ENCODE results near the gene PRG3.
"Not testable (repeated sequence)": the region's sequence is repeated elsewhere in the genome, so short reads cannot be mapped to it uniquely, and the experiment has no call there.

PRG3 gene

DNA sequence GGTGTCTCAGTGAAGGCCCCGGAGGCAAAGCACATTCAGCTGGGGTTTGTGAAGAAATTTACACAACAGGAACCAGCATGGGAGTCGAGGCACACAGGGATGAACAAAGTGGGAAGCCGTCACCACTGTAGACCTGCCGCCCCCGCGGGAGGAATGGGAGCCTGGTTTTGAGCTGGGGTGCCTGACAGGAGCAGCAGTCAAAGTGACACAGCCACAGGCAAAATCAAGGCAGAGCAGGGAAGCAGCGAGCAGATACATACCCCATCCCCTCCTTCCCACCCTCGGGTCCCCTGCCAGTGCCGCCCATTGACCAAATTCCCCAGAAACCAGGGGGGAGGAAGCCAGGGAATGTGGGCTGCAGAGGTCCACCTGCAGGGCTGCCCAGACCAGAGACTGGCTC, 22.0 kb downstream of the PRG3 start:
- DNase-seq = no peak

GRCh38 chr11:57358543-57358961, 22.4 kb downstream of the PRG3 start:
- DNase-seq = no peak

- DNase-seq = no peak
Observed at GRCh38 chr11:57357856-57358255, 23.1 kb downstream of the PRG3 start.

DNA sequence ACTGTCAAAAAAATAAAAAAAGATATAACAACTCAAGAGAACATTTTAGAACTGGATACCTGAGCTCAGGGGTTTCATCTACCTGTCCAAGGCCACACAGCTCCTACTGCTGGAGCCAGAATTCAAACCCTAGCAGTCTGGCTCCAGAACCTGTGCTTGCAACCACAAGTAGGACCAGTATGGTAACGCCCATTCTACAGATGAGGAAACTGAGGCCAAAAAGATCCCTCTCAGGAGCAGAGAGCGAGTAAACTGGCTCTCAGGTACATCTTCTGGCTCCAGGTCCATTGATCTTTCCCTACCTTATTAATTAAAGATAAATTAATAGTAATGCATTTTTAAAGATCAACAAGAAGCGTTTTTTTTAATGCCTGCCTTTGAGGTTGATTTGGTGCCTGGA, 23.6 kb downstream of the PRG3 start:
- no peak for DNase-seq

DNA sequence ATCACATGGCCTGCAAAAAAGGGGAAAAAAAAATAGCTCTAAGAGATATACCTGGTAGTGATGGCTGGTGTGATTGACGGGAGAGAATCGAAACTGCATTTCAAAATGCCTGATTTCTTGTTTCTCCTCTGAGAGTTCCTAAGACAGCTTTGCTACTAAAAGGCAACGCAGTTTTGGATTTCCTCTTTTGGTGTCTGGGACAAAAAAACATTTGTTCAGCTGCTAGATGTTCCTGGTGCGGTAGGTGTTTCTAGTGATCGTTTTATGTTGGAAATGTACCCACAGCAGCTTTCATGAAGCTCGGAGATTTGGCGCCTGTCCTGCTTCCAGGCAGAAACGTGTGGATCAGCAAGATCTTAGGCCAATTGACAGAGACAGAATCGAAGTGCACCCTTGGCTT, 24.7 kb downstream of the PRG3 start:
- no peak for DNase-seq

- DNase-seq = no peak
Observed at GRCh38 chr11:57354699-57355098, 26.3 kb downstream of the PRG3 start.

GRCh38 chr11:57353852-57354251, 27.1 kb downstream of the PRG3 start:
- no peak for DNase-seq

DNA sequence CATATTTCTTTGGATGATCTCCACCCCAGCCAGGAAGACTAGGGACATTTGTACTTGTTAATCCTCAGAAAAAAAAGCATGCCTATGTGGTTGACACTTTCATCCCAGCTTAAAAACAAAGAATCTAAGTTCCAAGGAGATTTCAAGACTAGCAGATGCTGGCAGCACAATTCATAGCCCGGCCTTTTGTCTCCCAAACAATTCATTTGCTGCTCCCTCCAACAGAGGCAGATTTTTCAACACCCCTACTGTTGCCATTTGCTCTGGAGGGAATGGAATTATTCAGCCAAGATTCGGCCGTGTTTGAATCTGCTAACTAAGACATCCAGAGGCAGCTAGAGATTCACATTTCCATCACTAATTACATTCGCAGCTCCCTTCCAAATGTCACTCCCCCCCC, 27.5 kb downstream of the PRG3 start:
- DNase-seq = no peak

DNA sequence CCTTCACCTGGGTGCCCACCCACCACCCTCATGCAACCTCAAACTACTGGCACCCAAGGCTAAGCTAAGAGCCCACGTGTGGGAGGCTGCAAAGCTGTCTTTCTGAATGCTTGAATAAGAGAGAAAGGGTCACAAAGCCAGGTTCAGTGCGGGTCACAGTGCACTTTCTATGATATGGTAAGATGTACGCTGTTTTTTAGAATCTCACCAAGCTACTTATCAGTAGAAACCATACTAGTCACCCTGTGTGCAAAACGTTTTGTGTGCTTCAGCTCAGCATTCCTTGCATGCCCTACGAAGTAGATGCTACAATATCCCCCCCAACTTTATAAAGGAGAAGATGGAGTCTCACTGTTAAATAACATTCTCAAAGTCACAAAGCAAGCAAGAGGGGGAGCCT, 27.9 kb downstream of the PRG3 start:
- no peak for DNase-seq

DNA sequence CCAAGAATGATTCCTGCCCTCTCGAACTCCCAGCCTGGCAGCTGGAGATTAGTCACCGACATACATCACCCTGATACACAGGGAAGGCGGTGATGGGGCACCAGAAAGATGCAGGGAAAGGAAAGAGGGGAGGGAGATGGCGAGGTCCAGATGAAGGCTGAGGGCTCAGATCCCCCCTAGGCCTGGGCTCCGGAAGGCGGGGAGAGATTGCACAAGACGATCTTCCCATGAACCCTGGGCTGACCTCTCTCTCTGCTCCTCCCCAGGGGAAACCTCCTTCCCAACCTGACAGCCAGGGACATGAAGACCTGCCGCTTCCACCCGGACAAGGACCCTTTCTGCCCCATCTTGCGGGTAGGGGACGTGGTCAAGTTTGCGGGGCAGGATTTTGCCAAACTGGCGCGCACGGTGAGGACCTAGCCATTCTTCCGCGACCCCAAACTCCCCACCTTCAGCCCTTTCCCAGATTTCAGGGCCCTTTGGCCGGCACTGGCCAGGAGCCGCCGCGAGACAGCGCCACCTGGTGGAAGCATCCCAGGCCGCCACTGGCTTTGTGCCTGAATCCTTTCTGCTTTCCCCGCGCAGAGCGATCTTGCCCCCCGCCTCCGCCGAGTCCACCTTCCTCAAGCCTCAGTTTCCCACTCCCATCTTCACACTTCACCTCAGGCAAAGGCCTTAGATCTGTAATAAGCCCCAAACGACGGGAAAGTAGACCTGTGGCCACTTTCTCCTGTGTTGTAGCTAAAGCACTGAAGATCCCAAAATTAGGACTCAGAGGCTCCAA, 31.3 kb downstream of the PRG3 start:
- DNase-seq = peak; percentile 46 to 63

DNA sequence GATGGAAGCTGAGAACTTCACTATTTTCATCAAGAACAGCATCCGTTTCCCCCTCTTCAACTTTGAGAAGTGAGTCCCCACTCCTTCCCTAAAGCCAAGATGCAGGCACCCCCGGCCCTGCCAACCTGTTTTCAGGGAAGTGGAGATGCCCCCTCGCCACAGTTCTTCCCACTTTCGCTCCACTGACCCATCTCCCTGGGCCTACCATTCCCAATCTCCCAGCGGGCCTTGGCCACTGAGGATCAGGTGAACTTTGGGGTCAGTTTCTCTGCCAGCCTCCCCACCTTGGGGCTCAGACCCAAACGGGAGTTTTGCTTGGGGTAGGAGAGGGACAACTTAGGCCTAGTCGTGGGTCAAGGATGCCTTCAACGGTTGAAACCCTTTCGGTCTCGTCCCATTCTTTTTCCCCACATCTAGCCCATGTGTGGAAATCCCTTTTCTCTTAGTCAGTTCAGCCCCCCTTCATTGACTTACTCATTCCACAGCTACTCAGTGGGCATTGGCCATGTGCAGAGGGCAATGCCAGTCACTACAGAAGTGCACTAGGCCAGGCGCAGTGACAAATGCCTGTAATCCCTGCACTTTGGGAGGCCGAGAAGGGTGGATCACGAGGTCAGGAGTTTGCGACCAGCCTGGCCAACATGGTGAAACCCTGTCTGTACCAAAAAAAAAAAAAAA, 32.2 kb downstream of the PRG3 start:
- no peak for DNase-seq

DNA sequence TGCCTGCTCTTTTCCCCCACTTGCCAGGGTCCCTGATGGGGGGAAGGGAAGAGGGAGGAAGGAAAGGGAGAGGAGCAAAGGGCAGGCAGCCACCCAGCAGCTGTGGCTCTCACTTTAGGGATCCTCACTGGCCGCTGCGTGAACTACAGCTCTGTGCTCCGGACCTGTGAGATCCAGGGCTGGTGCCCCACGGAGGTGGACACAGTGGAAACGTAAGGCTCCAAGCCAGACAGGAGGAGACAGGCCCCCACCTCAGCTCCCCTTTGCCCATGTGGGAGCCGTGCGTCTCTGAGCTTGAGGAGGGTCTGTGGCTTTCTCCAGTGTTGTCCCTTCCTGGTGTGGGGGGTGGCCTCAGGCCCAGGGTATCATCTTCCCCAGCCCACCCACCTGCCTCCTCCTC, 32.9 kb downstream of the PRG3 start:
- DNase-seq = no peak

DNA sequence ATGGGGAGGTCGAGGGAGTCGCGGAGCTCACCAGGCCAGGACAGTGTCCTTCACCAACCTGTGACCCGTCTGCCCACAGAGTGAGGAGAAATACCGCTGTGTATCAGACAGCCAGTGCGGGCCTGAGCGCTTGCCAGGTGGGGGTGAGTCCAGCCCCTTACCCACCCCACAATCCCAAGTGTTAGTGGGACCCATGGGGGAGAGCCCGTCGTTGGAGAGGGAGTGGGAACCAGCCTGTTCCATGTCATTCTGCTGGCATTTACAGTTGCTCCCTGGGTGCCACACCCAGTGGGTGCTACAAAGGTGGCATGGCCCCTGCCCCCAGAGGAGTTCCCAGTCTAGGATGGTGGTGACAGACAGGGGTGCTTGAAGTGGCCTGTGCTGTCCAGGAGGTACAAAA, 33.6 kb downstream of the PRG3 start:
- no peak for DNase-seq

DNA sequence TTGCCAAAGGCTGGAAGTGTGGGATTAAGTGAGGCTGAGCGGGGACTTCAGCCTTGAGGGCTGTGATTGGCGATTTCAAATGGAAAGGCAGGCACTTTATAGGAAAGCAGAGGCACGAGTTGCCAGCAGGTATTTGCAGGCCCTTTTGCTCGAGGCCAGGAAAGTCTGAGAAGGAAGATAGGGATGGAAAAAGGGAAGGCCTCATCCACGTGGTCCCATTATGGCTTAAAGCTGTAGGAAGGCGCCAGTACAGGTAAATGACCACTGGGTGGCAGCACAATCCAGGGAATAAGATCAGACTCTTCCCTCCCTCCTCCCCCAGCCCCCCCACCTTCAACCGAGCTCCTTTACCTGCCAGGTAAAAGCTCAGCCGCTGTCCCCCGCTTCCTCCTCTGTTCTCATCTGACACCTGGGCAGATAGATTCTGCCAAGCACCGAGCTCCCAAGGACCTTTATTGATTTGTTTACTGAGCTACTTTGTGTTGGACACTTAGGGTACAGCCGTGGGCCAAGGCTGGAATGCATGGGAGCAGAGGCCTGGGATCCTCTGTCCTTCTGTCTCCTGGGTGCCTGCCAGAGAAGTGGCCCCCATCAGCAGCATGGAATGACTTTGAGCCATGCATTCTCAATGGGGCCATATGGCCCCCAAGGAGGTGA, 35.3 kb downstream of the PRG3 start:
- peak; percentile 70 to 81 for DNase-seq

GRCh38 chr11:57344826-57345225, 36.1 kb downstream of the PRG3 start:
- no peak for DNase-seq

DNA sequence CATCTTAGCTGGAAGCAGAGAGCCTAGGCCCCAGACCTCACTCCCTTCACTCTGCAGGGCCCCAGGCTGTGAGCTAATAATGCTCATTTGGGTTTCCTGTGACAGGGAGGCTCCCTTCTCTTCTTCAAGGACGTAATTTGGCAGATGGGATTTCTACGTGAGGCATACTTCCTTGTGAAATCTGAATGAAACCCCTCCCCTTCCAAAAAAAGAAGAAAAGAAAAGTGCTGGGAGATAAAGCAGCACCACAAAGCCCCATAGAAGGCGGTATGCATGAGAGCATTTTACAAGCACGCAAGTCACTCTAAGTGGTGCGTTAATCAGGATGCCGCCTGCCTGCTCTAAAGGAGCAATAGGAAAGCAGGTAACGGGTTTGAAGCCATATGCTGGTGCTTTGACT, 37.1 kb downstream of the PRG3 start:
- DNase-seq = no peak

DNA sequence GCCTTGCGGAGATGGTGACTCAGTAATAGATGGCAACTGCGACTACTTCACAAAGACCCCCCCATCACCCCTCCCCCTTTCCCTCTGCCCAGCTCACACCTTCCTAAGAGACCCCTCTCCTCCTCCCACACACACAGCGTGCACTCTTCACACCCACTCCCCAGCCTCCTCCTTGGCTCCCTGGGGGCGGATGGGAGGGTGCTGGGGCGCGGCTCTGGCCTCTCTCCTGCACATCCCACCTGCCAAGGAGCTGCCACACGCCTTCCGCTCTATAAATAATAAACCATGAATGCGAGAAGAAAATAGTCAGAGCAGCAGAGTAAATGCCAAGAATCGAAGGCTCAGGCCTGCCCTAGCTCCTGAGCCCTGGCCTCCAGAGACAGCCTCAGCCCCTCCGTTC, 38.2 kb downstream of the PRG3 start:
- no peak for DNase-seq

DNA sequence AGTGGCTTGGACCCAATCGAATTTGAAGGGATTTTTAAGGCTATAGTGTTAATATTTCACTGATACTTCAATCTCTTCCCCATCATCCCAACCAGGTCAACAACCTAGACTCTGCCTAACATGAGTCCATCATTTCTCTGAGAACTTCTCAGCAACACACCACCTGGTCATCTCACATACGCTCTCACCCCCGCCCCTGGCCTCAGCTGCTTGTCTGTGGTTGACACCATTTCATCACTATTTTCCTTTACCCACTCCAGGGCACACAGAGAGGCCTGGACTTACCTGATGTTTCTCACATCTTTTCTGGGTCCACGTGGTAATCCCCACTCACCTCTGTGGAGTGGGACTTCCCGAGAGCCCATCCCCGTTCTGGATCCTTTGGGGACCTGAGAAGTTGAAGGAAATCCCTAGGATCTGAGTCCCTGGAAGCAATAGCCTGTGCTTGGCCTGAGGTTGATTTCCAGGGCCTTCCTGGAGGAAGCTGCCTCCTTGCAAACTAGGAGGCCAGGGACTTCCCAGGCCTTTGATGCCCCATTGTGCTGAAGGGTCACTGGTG, 39.6 kb downstream of the PRG3 start:
- no peak for DNase-seq

DNA sequence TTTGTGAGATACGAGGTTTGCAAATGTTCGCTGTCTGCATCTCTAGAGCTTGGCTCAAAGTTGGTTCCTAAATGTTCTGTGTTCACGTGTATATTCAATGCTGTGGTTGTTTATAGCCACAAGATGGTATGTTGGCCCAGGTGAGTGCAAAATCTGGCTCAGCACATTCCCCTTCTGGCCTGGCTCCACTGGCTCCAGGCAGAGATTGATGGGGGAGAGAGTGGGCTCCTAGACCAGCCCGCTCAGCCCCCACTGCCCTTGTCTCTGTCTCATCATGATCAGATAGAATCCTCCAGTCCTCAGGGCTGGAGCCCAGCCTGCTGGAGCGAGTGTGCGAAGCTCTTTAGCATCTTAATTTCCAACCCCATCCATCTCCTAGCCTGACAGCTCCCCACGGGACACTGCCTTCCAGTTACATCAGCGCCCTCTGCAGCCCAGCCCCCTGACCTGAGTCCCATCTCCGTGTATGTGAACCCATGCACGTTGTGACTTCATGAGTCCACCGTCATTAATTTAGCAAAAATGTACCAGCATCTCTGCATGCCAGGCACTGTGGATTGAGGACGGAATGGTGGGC, 40.8 kb downstream of the PRG3 start:
- no peak for DNase-seq

DNA sequence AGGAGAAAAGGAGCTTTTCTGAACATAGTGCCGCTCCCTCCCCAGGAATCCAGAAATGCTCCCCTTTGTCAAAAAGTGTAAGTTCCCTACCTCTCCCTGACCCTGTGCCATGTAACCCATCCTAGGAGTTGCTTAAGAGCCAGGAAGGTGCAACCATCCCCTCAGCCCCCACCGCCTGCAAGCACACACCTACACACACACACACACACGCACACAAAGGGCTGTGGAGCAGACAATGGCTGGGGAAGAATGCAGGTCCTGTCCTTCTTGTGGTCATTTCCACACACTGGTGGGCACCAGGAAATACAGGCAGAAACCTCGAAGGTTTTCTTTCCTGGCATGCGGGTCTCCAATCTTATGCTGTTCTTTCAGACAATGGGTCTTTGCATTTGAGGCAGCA, 41.6 kb downstream of the PRG3 start:
- no peak for DNase-seq

- DNase-seq = no peak
Observed at GRCh38 chr11:57338142-57338541, 42.8 kb downstream of the PRG3 start, which contains the start of gene P2RX3. Gene P2RX3 (plus strand): TSS chr11:57338352. CDS start chr11:57338551, 199 bp downstream.

DNA sequence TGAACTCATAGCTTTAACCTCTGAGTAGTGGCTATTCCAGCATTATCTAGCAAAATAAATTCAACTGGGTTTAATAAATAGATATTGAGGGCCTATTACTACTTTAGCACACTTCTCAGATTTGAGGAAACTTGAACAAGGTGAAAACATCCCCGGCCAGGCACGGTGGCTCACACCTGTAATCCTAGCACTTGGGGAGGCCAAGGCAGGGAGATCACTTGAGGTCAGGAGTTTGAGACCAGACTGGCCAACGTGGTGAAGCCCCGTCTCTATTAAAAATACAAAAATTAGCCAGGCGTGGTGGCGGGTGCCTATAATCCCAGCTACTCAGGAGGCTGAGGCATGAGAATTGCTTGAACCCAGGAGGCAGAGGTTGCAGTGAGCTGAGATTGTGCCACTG, 44.1 kb downstream of the PRG3 start:
- not testable (repeated sequence) for DNase-seq

DNA sequence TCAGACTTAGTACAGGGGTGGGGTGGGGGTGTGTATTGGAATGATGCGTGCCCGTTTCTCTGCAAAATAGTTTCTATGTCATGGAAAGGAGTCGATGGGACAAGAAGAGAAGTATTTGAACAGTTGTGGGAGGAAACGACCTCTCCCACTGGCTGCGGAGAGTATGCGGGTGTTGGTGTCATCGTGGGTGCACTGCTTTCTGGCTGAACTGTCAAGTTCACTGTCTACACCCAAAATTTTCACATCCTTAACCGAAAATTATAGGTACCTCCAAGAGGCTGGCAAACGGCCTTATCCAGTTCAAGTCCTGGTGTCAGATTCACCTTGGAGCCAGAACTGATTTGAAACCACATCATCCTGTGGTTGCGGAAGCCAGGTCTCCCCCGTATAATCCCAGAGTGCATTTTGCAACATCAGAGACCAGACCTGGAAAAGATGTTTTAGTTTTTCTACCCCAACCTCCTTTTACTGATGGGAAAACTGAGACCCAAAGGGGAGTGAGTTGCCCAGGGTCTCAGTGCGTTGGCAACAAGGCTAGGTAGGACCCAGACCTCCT, 44.8 kb downstream of the PRG3 start:
- DNase-seq = no peak
